Epithelial cell of proximal tubule (primary cell): ENCODE results near the gene ADTRP. TPM values are rescaled to one million over a fixed set of nuclear protein-coding genes. Genes with fewer than 3 reads are reported as not detected.

ENCODE experiments used
- DNase-seq: peaks from one replicate; pipeline ENCODE4 v3.0.0-alpha.2; 2011; ENCODE audit warnings: low read depth
- H3K4me3 ChIP-seq: 2 replicates; pipeline ENCODE4 v1.5.1; 2011; ENCODE audit warnings: low read depth, mild to moderate bottlenecking, low read length
- CTCF ChIP-seq: conservative IDR thresholded peaks from 2 replicates; pipeline ENCODE4 v1.5.1; 2012; ENCODE audit warnings: low read depth, mild to moderate bottlenecking, low read length
- total RNA-seq: library from RNA; depleted of rRNA; stranded (reverse); fragments of >200 nt; gene quantifications from 2 replicates; pipeline ENCODE4 v1.2.3, GENCODE V29; 2015

ADTRP gene
- total RNA-seq, 1 donor from 2014 or later, result 0.12 TPM

GRCh38 chr6:11766043-11766442 is 12.6 kb downstream of the ADTRP start:
- no peak for TF ChIP-seq CTCF
- no peak overlapping the region for H3K4me3 ChIP-seq
- DNase-seq, result no peak

- no peak for DNase-seq
- no peak overlapping the region for H3K4me3 ChIP-seq
- TF ChIP-seq CTCF, result no peak
Observed at GRCh38 chr6:11764250-11764604, 14.4 kb downstream of the ADTRP start.

GRCh38 chr6:11763460-11764249 is 14.9 kb downstream of the ADTRP start:
- TF ChIP-seq CTCF, result no peak
- no peak for DNase-seq

GRCh38 chr6:11762794-11763459 is 15.7 kb downstream of the ADTRP start:
- no peak for TF ChIP-seq CTCF
- DNase-seq, result no peak
- no peak overlapping the region for H3K4me3 ChIP-seq

More at GRCh38 chr6:11763460-11764249, 14.9 kb downstream of the ADTRP start:
- no peak overlapping the region for H3K4me3 ChIP-seq

GRCh38 chr6:11761744-11762620 is 16.6 kb downstream of the ADTRP start:
- TF ChIP-seq CTCF, result no peak
- DNase-seq, result no peak
- H3K4me3 ChIP-seq, result no peak overlapping the region

GRCh38 chr6:11760015-11760473 is 18.6 kb downstream of the ADTRP start:
- TF ChIP-seq CTCF, result no peak
- no peak for DNase-seq
- H3K4me3 ChIP-seq, result no peak overlapping the region
